Left ventricle myocardium inferior (tissue), 1 donor: ENCODE results near the gene ZFHX3. TPM values are rescaled to one million over a fixed set of nuclear protein-coding genes. Genes with fewer than 3 reads are reported as not detected.

Source experiments
- DNase-seq: peaks from one replicate; pipeline ENCODE4 v3.0.0-alpha.2; 2020
- H3K27ac ChIP-seq: fragments of 200-600 bp; replicated peaks from 2 replicates; pipeline ENCODE4 v1.8.0; 2021
- H3K27me3 ChIP-seq: fragments of 200-600 bp; 2 replicates; pipeline ENCODE4 v1.8.0; 2021; ENCODE audit warnings: low read depth
- H3K36me3 ChIP-seq: fragments of 200-600 bp; 2 replicates; pipeline ENCODE4 v1.8.0; 2021
- H3K4me1 ChIP-seq: fragments of 200-600 bp; 2 replicates; pipeline ENCODE4 v1.8.0; 2021
- H3K4me3 ChIP-seq: fragments of 200-600 bp; 2 replicates; pipeline ENCODE4 v1.8.0; 2021; ENCODE audit warnings: mild to moderate bottlenecking, moderate library complexity
- H3K9me3 ChIP-seq: fragments of 200-600 bp; replicated peaks from 2 replicates; pipeline ENCODE4 v1.8.0; 2021
- intact Hi-C: fragments of 100-400 bp; cut with micrococcal nuclease; formaldehyde crosslinking; loops from one replicate; pipeline ENCODE4 v1.11.0; 2022
- total RNA-seq: library from RNA; stranded (reverse); fragmentation: NEBNext Ultra II Directional; extraction: Animal tissue kit (Norgen Biotek cat#: 25700); gene quantifications from one replicate; pipeline ENCODE4 v1.2.1, GENCODE V29; 2021
- TF ChIP-seq, protein P1 (sequence below): fragments of 200-600 bp; IDR thresholded peaks from 2 replicates; pipeline ENCODE4 v1.8.0; 2021; ENCODE audit warnings: antibody characterized with exemption, mild to moderate bottlenecking, borderline replicate concordance
- donor health status: DM: no; HTN: yes; CAD: no; lungs with severe emphysema.

The ZFHX3 gene
- total RNA-seq, 1 donor from 2014 or later: 9.6 TPM

DNA sequence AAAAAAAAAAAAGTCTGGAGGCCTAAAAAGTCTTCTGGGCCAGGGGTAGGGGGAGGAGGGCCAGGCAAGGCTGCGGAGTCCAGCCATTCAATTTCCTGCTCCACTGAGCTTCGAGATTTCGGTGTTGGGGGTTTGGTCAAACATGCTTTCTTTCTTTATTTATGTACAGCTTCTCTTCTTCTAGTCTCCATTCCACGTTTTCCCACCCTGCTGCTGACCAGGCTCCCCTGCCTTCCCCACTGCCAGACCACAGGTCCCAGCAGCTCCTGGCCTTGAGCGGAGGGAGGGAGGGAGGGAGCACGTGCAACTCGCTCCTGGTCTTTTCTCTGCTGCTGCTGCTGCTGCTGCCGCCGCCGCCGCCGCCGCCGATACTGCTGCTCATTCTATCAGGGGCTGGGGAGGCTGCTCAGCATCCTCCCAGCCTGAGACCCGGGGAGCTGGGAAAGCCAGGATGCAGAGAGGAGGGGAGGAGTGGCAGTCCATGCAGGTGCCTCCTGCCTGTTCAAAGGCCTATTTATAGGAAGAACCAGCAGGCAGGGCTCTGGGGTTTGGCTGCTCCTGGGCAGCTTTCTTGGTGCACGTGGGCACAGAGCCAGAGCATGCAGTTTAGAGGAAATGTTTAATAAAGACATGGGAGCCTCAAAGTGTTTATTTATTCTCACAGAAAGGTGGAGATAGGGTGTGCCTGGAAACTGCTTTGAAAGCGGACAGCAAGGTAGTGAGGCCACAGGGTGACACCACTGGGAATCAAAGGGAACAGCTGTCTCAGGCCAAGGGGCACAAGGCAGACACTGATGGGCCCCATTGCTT lies 23.4 kb upstream of the ZFHX3 start:
- Histone ChIP-seq H3K27ac (peak overlapping the region; percentile 63), H3K4me1 (peaks cover 53% of the 10 kb centered on the region), H3K36me3 (no peaks in the 10 kb centered on the region), H3K4me3 (peak overlapping the region; percentile 58), H3K9me3 (no peaks in the 10 kb centered on the region), H3K27me3 (peaks cover 9% of the 10 kb centered on the region)
- TF ChIP-seq, protein P1, sequence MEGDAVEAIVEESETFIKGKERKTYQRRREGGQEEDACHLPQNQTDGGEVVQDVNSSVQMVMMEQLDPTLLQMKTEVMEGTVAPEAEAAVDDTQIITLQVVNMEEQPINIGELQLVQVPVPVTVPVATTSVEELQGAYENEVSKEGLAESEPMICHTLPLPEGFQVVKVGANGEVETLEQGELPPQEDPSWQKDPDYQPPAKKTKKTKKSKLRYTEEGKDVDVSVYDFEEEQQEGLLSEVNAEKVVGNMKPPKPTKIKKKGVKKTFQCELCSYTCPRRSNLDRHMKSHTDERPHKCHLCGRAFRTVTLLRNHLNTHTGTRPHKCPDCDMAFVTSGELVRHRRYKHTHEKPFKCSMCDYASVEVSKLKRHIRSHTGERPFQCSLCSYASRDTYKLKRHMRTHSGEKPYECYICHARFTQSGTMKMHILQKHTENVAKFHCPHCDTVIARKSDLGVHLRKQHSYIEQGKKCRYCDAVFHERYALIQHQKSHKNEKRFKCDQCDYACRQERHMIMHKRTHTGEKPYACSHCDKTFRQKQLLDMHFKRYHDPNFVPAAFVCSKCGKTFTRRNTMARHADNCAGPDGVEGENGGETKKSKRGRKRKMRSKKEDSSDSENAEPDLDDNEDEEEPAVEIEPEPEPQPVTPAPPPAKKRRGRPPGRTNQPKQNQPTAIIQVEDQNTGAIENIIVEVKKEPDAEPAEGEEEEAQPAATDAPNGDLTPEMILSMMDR: no peak
- peak; percentile 60 for DNase-seq
- intact Hi-C loops: no loop called here

DNA sequence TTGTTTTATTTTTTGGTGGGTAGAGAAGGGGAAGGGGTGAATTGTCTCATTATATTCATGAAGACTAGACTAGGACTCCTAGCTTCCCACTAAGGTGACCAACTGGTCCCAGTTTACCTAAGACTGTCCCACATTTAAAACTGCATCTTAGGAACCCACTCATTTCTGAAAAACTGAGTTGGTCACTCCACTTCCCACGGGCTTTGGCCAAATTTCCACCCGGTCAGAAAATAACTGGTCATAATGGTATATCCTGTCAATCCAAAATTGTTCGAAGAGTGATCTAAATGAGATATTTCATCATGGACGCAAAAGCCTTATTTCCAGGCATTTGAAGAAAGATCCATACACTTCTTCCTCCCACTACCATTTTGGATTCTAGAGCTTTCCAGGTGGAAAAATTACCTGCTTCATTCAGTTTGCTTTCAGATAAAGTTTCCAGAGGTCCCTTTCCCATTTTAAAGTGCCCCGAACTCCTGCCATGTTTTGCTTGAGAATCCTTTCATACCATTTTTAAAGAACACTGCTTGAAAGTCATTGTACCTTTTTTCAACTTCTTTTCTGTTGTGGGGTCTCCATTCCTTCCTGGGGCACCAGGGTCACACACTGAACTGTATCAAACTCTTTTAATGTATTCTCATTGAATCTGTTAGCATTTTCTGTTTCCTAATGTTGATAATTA lies 21.8 kb upstream of the ZFHX3 start:
- Histone ChIP-seq H3K27ac (peak overlapping the region; percentile 90), H3K4me1 (peaks cover 68% of the 10 kb centered on the region), H3K27me3 (peaks cover 26% of the 10 kb centered on the region), H3K4me3 (peak overlapping the region; percentile 58), H3K36me3 (no peaks in the 10 kb centered on the region), H3K9me3 (no peaks in the 10 kb centered on the region)
- intact Hi-C loops: no loop called here
- TF ChIP-seq, protein P1: no peak
- DNase-seq: no peak

DNA sequence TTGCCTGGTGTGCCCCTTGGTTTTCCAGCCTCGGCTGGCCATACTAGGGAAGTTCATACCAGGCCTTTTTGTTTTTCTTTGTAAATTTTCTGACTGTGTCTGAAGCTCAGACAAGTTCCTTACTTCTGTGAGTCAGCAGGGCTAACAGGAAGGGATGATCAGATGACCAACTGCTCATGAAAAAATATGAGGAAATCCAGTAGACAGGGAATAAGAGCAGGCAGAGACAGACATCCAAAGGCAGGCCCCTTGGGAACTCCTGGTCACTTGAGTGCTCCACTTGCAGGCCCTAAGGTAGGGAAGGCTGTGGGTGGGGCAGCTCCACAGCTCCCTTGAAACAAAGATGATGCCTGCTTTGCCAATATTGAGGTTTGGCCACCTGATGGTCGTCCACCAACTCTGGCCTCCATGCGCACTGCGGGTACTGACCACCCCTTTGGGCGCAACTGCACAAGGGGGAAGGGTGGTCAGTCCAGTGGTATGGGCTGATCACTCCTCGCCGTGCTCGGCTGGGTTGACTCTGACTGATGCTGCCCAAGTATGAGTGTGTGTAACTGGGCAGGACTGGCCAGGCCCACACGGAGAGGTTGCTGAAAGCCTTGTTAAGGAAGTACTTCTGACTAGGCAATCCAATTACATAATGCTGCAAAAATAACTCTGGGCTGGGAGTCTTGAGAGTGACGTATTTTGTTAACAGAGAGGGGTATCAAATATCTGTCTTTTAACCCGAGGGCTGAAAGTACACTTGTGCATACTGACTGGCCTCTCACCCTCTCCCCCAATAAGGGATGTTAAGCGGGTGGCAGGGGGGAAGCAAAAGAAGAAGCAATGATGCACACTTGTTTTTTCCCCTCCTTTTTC lies 20.8 kb upstream of the ZFHX3 start:
- TF ChIP-seq, protein P1: no peak
- peaks cover 76% of the 10 kb centered on the region for H3K4me1 ChIP-seq
- H3K9me3 ChIP-seq: no peaks in the 10 kb centered on the region
- intact Hi-C loops: no loop called here
- H3K36me3 ChIP-seq: no peaks in the 10 kb centered on the region
- peak; percentile 74 for DNase-seq
- peak overlapping the region; percentile 90 for H3K27ac ChIP-seq
- H3K27me3 ChIP-seq: peaks cover 33% of the 10 kb centered on the region
- no peak overlapping the region for H3K4me3 ChIP-seq

DNA sequence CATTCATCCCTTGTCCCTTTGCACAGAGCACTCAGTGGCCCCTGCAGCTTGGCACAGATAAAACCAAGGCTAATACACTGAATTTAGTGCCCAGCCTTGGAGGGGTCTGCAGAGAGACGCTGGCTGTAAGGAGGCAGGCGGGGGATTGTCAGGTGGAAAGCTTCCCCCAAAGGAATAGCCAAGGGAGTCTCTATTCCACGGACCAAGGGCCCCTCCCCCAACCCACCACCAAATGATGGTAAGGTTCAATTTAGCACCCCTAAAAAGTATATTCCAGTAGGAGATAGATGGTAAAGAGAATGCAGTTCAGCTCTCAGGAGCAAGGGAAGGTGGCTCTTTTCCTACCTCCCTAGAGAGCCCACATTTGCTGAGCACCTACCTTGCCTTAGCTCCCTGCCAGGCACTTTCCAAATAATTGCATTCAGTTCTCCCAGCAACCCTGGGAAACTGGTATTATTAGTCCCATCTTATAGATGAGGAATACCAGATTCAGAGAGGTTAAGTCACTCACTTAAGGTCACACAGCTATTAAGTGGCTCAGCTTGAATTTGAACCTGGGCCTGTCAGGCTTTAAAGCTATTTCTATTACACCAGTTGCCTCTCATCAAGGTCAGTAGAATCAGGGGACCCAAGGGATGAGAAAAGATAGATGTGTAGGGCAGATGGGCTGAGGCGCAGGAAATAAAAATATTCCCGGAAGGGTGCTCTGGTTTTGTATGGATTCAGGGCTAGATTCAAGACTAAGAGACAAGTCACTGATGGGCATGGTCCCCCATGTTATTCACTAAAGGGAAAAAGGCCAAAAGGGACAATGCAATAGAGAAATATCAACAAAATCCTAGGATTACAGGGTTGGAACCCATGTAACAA lies 20.0 kb upstream of the ZFHX3 start:
- H3K27me3 ChIP-seq: peaks cover 42% of the 10 kb centered on the region
- no peak for DNase-seq
- H3K36me3 ChIP-seq: no peaks in the 10 kb centered on the region
- TF ChIP-seq, protein P1: no peak
- H3K4me3 ChIP-seq: no peak overlapping the region
- H3K27ac ChIP-seq: peak overlapping the region; percentile 90
- intact Hi-C loops: no loop called here
- peaks cover 83% of the 10 kb centered on the region for H3K4me1 ChIP-seq
- H3K9me3 ChIP-seq: no peaks in the 10 kb centered on the region
